ENCODE measurements around the gene DYNC1I1.

GRCh38 chr7:95905167-95905566 is 132.8 kb downstream of the DYNC1I1 start:
- TF ChIP-seq CTCF (IDR thresholded peaks at IDR 0.05) (no peak), POLR2A (IDR thresholded peaks at IDR 0.05) (no peak), EP300 (IDR thresholded peaks at IDR 0.05) (no peak), POLR2AphosphoS5 (IDR thresholded peaks at IDR 0.05) (no peak)

All from upper lobe of left lung (tissue), 4 donors.